PFSK-1 (cell line): ENCODE data around the gene ABHD17B.

ENCODE experiments used
- FOXP2 ChIP-seq: optimal IDR thresholded peaks from 2 replicates; pipeline ENCODE3; 2011; ENCODE audit warnings: borderline replicate concordance, control low read depth, inconsistent platforms; ENCODE audit not compliant: insufficient read depth; ENCODE audit errors: extremely low read length, extremely low read depth
- TAF1 ChIP-seq: IDR thresholded peaks from 2 replicates; pipeline ENCODE4 v1.6.1; 2012; ENCODE audit warnings: low read length, control low read depth, borderline replicate concordance; ENCODE audit not compliant: insufficient read depth

DNA sequence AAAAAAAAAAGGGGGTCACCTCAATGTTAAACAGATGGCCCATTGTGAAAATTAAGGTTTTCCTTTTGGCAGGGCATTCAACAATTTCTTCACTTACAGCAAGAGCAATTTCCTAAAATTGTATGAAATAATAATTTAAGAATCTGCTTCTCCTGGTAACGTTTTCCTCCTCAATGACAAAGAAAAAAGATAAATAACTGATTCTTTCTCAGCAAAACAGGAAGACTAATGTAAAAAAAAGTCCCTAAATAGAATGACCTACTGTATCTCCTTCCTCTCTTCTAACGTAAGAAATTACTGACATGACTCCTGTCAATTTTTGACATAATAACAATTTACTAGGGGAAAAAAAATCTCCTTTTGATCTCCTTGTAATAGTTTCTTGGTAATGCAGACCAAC, 25.5 kb downstream of the ABHD17B start:
- no peak for TF ChIP-seq TAF1
- TF ChIP-seq FOXP2: no peak
